B cell (primary cell): Measurements from ENCODE around the gene KIF21A. TPM values are rescaled to one million over a fixed set of nuclear protein-coding genes. Genes with fewer than 3 reads are reported as not detected.
"Not testable (repeated sequence)": the region's sequence is repeated elsewhere in the genome, so short reads cannot be mapped to it uniquely, and the experiment has no call there.

Experiments
- ATAC-seq: fragments of 200-7000 bp; cut with Tn5 transposase; one replicate; pipeline ENCODE4 v1.10.0; 2021; ENCODE audit warnings: low read depth, mild to moderate bottlenecking, moderate number of reproducible peaks, moderate library complexity
- CTCF ChIA-PET: fragments of 350-600 bp; sonication (Branson Sonifier 250); formaldehyde crosslinking; loops from one replicate; lab custom pipeline; 2021; ENCODE audit warnings: antibody characterized with exemption, inconsistent platforms; lab: Charles Lee
- POLR2A ChIA-PET: fragments of 350-600 bp; sonication (Branson Sonifier 250); formaldehyde crosslinking; loops from one replicate; lab custom pipeline; 2021; ENCODE audit warnings: antibody characterized with exemption; lab: Charles Lee
- DNase-seq: peaks from one replicate; pipeline ENCODE4 v3.0.0; 2013
- H2AFZ ChIP-seq: 2 replicates; pipeline ENCODE4 v1.6.1; 2012; ENCODE audit warnings: mild to moderate bottlenecking, low read depth, low read length; ENCODE audit not compliant: insufficient read depth, poor library complexity, severe bottlenecking
- H3K27ac ChIP-seq, 2 donors: 1 replicate in 1 of 2; 2 replicates in 1 of 2; pipeline ENCODE4 v1.5.1; 2012 to 2013; ENCODE audit warnings: low read length in 2 of 2, mild to moderate bottlenecking in 2 of 2, moderate library complexity in 1 of 2
- H3K27me3 ChIP-seq, 4 experiments: fragments of 200-600 bp in 1 of 4; sonication (generic) in 1 of 4; replicated peaks in 1 of 4; 1 replicate in 2 of 4; 2 replicates in 2 of 4; pipeline versions ENCODE4 v1.6.1 to v1.7.0; 2013 to 2016; ENCODE audit warnings: low read length in 3 of 4, mild to moderate bottlenecking in 2 of 4, mixed read lengths in 1 of 4, moderate library complexity in 1 of 4; ENCODE audit not compliant: insufficient read depth in 4 of 4, control insufficient read depth in 3 of 4; ENCODE audit errors: control extremely low read depth in 1 of 4
- H3K36me3 ChIP-seq, 2 experiments: replicated peaks in 1 of 2; 1 replicate in 1 of 2; 2 replicates in 1 of 2; pipeline versions ENCODE4 v1.6.1 to v1.7.1; 2013; ENCODE audit warnings: low read length in 1 of 2; ENCODE audit not compliant: insufficient read depth in 2 of 2, control insufficient read depth in 1 of 2; ENCODE audit errors: control extremely low read depth in 1 of 2, extremely low read depth in 1 of 2
- H3K4me1 ChIP-seq, 2 donors: fragments of 200-600 bp in 1 of 2; sonication (generic) in 1 of 2; 1 replicate in 1 of 2; 2 replicates in 1 of 2; pipeline versions ENCODE4 v1.5.1 to v1.6.1; 2013 to 2017; ENCODE audit warnings: low read length in 2 of 2; ENCODE audit not compliant: control insufficient read depth in 2 of 2, insufficient read depth in 2 of 2
- H3K4me2 ChIP-seq: replicated peaks from 2 replicates; pipeline ENCODE3; 2012; ENCODE audit warnings: mild to moderate bottlenecking, low read depth, low read length; ENCODE audit not compliant: poor library complexity, severe bottlenecking
- H3K4me3 ChIP-seq, 5 experiments: fragments of 200-600 bp in 1 of 5; sonication (generic) in 1 of 5; 1 replicate in 3 of 5; 2 replicates in 2 of 5; pipeline versions ENCODE4 v1.5.1 to v1.7.0; 2011 to 2016; ENCODE audit warnings: low read length in 4 of 5, mild to moderate bottlenecking in 4 of 5, low read depth in 2 of 5, control low read depth in 1 of 5, moderate library complexity in 1 of 5; ENCODE audit not compliant: insufficient read depth in 1 of 5; ENCODE audit errors: control extremely low read depth in 1 of 5, extremely low read depth in 1 of 5
- H3K79me2 ChIP-seq: fragments of 200-600 bp; sonication (generic); one replicate; pipeline ENCODE4 v1.6.0; 2016; ENCODE audit warnings: low read length; ENCODE audit not compliant: control insufficient read depth, insufficient read depth
- H3K9ac ChIP-seq: fragments of 200-600 bp; sonication (generic); 2 replicates; pipeline ENCODE4 v1.6.1; 2017; ENCODE audit warnings: mild to moderate bottlenecking, low read length, moderate library complexity
- H3K9me3 ChIP-seq, 3 donors: one replicate each; pipeline versions ENCODE4 v1.6.1 to v1.7.1; 2013; ENCODE audit warnings: low read length in 2 of 3; ENCODE audit not compliant: control insufficient read depth in 2 of 3, insufficient read depth in 1 of 3; ENCODE audit errors: control extremely low read depth in 1 of 3
- H4K20me1 ChIP-seq: 2 replicates; pipeline ENCODE4 v1.6.0; 2012; ENCODE audit warnings: mild to moderate bottlenecking, low read length; ENCODE audit not compliant: insufficient read depth, control insufficient read depth, poor library complexity, severe bottlenecking
- H3K27ac Mint-ChIP-seq: one replicate; pipeline ENCODE4 v1.8.0; 2021; ENCODE audit warnings: mixed read lengths
- H3K27me3 Mint-ChIP-seq: one replicate; pipeline ENCODE4 v1.8.0; 2021; ENCODE audit warnings: mixed read lengths
- H3K4me1 Mint-ChIP-seq: one replicate; pipeline ENCODE4 v1.8.0; 2021; ENCODE audit warnings: mixed read lengths
- H3K4me3 Mint-ChIP-seq: one replicate; pipeline ENCODE4 v1.8.0; 2021; ENCODE audit warnings: mixed read lengths
- H3K9me3 Mint-ChIP-seq: one replicate; pipeline ENCODE4 v1.8.0; 2022; ENCODE audit warnings: mixed read lengths; ENCODE audit not compliant: insufficient read depth
- CTCF ChIP-seq: fragments of 200-600 bp; IDR thresholded peaks from one replicate; pipeline ENCODE4 v1.8.0; 2022; ENCODE audit warnings: antibody characterized with exemption, mild to moderate bottlenecking
- EZH2 ChIP-seq: IDR thresholded peaks from 2 replicates; pipeline ENCODE4 v1.6.1; 2012; ENCODE audit warnings: borderline replicate concordance, low read depth, mild to moderate bottlenecking, moderate library complexity, low read length; ENCODE audit not compliant: insufficient read depth, poor library complexity, severe bottlenecking
- WGBS: methylation state at CpG from one replicate; pipeline ENCODE4 v1.1.5; 2013; ENCODE audit warnings: missing lambda C conversion rate; ENCODE audit not compliant: insufficient coverage; 5-methylcytosine and 5-hydroxymethylcytosine counted together
- intact Hi-C: fragments of 100-400 bp; cut with micrococcal nuclease; formaldehyde crosslinking; loops from one replicate; pipeline ENCODE4 v1.10.0; 2022
- polyA plus RNA-seq: library from polyadenylated mRNA; depleted of rRNA; stranded (reverse); fragments of >200 nt; gene quantifications from 2 replicates; pipeline ENCODE4 v1.2.3, GENCODE V29; 2012
- total RNA-seq, 2 donors: library from RNA; stranded (reverse); fragments of 120-200 nt in 1 of 2; gene quantifications; 1 replicate in 1 of 2; 2 replicates in 1 of 2; pipeline versions ENCODE4 v1.2.3 to v1.2.4, GENCODE V29; 2013 to 2022

KIF21A gene
- total and polyA plus RNA-seq, 2 donors (not counting 1 experiment from before 2014, with no cell fraction given), result 0.33 to 2.2 TPM

- no peaks in the 10 kb centered on the region for H3K4me1 ChIP-seq
- no peak overlapping the region for H2AFZ ChIP-seq
- H3K4me2 ChIP-seq, result no peak overlapping the region
- Mint-ChIP-seq H3K9me3 (no peaks in the 10 kb centered on the region), H3K4me3 (no peak overlapping the region), H3K4me1 (no peaks in the 10 kb centered on the region), H3K27me3 (no peaks in the 10 kb centered on the region), H3K27ac (no peak overlapping the region)
- TF ChIP-seq CTCF (no peak), EZH2 (no peak)
- no peaks in the 10 kb centered on the region for H4K20me1 ChIP-seq
- H3K4me3 ChIP-seq, result no peak overlapping the region
- POLR2A ChIA-PET, result no interaction called here
- DNase-seq (no peak), ATAC-seq (no peak)
- intact Hi-C loops, result no loop called here
- H3K9me3 ChIP-seq, result no peaks in the 10 kb centered on the region
- H3K27ac ChIP-seq, result no peak overlapping the region
- WGBS, result no CpG with 5 or more reads among the region's 1 CpG
- H3K79me2 ChIP-seq, result no peaks in the 10 kb centered on the region
- H3K9ac ChIP-seq, result no peak overlapping the region
- H3K27me3 ChIP-seq, result no peaks in the 10 kb centered on the region
- CTCF ChIA-PET, result interaction anchor here (1.0 kb wide), 1 partner anchor 8 kb away, joined by 3 read pairs; no protein-coding TSS in a partner anchor
- no peaks in the 10 kb centered on the region for H3K36me3 ChIP-seq
Measured at GRCh38 chr12:39297891-39298290, 145.0 kb downstream of the KIF21A start.

- CTCF ChIA-PET, result interaction anchor here (0.7 kb wide), 1 partner anchor 20 kb away, joined by 3 read pairs; no protein-coding TSS in a partner anchor
- DNase-seq (no peak), ATAC-seq (no peak)
- H3K27me3 ChIP-seq, result no peaks in the 10 kb centered on the region
- no peaks in the 10 kb centered on the region for H3K79me2 ChIP-seq
- no peak overlapping the region for H3K4me3 Mint-ChIP-seq
- POLR2A ChIA-PET, result no interaction called here
- no peak overlapping the region for H3K9ac ChIP-seq
- 100% methylated on average over 1 of the region's 1 CpG for WGBS
- intact Hi-C loops, result no loop called here
- H3K4me2 ChIP-seq, result no peak overlapping the region
- no peak overlapping the region for H3K27ac ChIP-seq
- no peaks in the 10 kb centered on the region for H3K9me3 Mint-ChIP-seq
- no peak overlapping the region for H2AFZ ChIP-seq
- no peaks in the 10 kb centered on the region for H3K4me1 Mint-ChIP-seq
- no peaks in the 10 kb centered on the region for H3K4me1 ChIP-seq
- no peaks in the 10 kb centered on the region for H4K20me1 ChIP-seq
- TF ChIP-seq CTCF (no peak), EZH2 (no peak)
- no peaks in the 10 kb centered on the region for H3K9me3 ChIP-seq
- H3K27ac Mint-ChIP-seq, result no peak overlapping the region
- H3K36me3 ChIP-seq, result no peaks in the 10 kb centered on the region
- no peak overlapping the region for H3K4me3 ChIP-seq
- H3K27me3 Mint-ChIP-seq, result no peaks in the 10 kb centered on the region
Measured at GRCh38 chr12:39296496-39296895, 146.4 kb downstream of the KIF21A start.

GRCh38 chr12:39295593-39295992 lies 147.3 kb downstream of the KIF21A start:
- 97% methylated on average over 5 of the region's 12 CpGs for WGBS
- CTCF ChIA-PET, result interaction anchor here (0.7 kb wide), 1 partner anchor 21 kb away, joined by 3 read pairs; no protein-coding TSS in a partner anchor

More at GRCh38 chr12:39295593-39295992, 147.3 kb downstream of the KIF21A start:
- H3K27ac ChIP-seq, H3K9me3 ChIP-seq, DNase-seq, H3K4me3 ChIP-seq, H3K4me3 Mint-ChIP-seq, H4K20me1 ChIP-seq, H3K27me3 Mint-ChIP-seq, H3K27ac Mint-ChIP-seq, H3K27me3 ChIP-seq, H3K79me2 ChIP-seq, H3K4me1 ChIP-seq, H3K9me3 Mint-ChIP-seq, H3K4me2 ChIP-seq, H3K4me1 Mint-ChIP-seq, intact Hi-C loops, H3K36me3 ChIP-seq, ATAC-seq, H3K9ac ChIP-seq, H2AFZ ChIP-seq, POLR2A ChIA-PET: not testable (repeated sequence)
